GM21723 (cell line): ENCODE data around the gene URM1.
"Not testable (repeated sequence)": the region's sequence is repeated elsewhere in the genome, so short reads cannot be mapped to it uniquely, and the experiment has no call there.

ENCODE experiments used
- ATAC-seq: cut with Tn5 transposase; IDR thresholded peaks from one replicate; pipeline ENCODE4 v1.9.1; 2021; ENCODE audit warnings: mild to moderate bottlenecking, moderate library complexity; ENCODE audit not compliant: unreplicated experiment

The URM1 gene

GRCh38 chr9:128370752-128371629 lies at the start of gene URM1:
Gene URM1, plus strand, starts transcription at chr9:128371374. Its CDS starts 7 bp downstream, at chr9:128371381.
- ATAC-seq: peak; percentile 84

- ATAC-seq: peak; percentile 2
Observed at GRCh38 chr9:128321879-128322403, 49.2 kb upstream of the URM1 start.

GRCh38 chr9:128322404-128323211 lies 48.6 kb upstream of the URM1 start, which contains the start of the genes COQ4 and TRUB2:
Gene COQ4, plus strand, starts transcription at chr9:128322839. Its CDS starts 20 bp downstream, at chr9:128322859.
Gene TRUB2, minus strand, starts transcription at chr9:128322447. Its CDS starts 39 bp downstream, at chr9:128322408.
- peak; percentile 82 for ATAC-seq

- no peak for ATAC-seq
Observed at GRCh38 chr9:128323212-128323730, 47.9 kb upstream of the URM1 start.

GRCh38 chr9:128323791-128324190 lies 47.4 kb upstream of the URM1 start:
- ATAC-seq: no peak

GRCh38 chr9:128324401-128324800 lies 46.8 kb upstream of the URM1 start:
- ATAC-seq: no peak

GRCh38 chr9:128325629-128326028 lies 45.5 kb upstream of the URM1 start:
- no peak for ATAC-seq

GRCh38 chr9:128333451-128333869 lies 37.7 kb upstream of the URM1 start:
- ATAC-seq: no peak

- no peak for ATAC-seq
Observed at GRCh38 chr9:128335161-128335560, 36.0 kb upstream of the URM1 start.

- ATAC-seq: no peak
Observed at GRCh38 chr9:128335914-128336313, 35.3 kb upstream of the URM1 start.

GRCh38 chr9:128337936-128338335 lies 33.2 kb upstream of the URM1 start:
- ATAC-seq: no peak

- not testable (repeated sequence) for ATAC-seq
Observed at GRCh38 chr9:128338852-128339614, 32.1 kb upstream of the URM1 start.

GRCh38 chr9:128339761-128340690 lies 31.1 kb upstream of the URM1 start, which contains the start of gene SLC27A4:
Gene SLC27A4, plus strand, starts transcription at chr9:128340527. Its CDS starts 2,606 bp downstream, at chr9:128343133.
- peak; percentile 73 for ATAC-seq

- peak; percentile 43 for ATAC-seq
Observed at GRCh38 chr9:128340691-128341434, 30.3 kb upstream of the URM1 start.

GRCh38 chr9:128341435-128341849 lies 29.7 kb upstream of the URM1 start:
- ATAC-seq: peak; percentile 50

GRCh38 chr9:128342971-128343680 lies 28.0 kb upstream of the URM1 start:
- ATAC-seq: no peak

- no peak for ATAC-seq
Observed at GRCh38 chr9:128343855-128344254, 27.3 kb upstream of the URM1 start.
